Central memory CD8-positive, alpha-beta T cell (primary cell): Measurements from ENCODE around the gene FRMD5.
"Not testable (repeated sequence)": the region's sequence is repeated elsewhere in the genome, so short reads cannot be mapped to it uniquely, and the experiment has no call there.

Source experiments
- ATAC-seq: fragments of 150-1000 bp; cut with Tn5 transposase; replicated peaks from 2 replicates; pipeline ENCODE4 v1.10.0; 2022; ENCODE audit warnings: mild to moderate bottlenecking, moderate FRiP score, moderate number of reproducible peaks; ENCODE audit not compliant: poor library complexity, severe bottlenecking; ENCODE audit errors: extremely low read depth
- DNase-seq, 2 donors: peaks; one replicate each; pipeline ENCODE4 v3.0.0; 2021; ENCODE audit warnings: low spot score in 2 of 2
- H3K27ac Mint-ChIP-seq: one replicate; pipeline ENCODE4 v1.8.0; 2022; ENCODE audit warnings: low read depth, mild to moderate bottlenecking, moderate library complexity, mixed read lengths
- H3K27me3 Mint-ChIP-seq: one replicate; pipeline ENCODE4 v1.8.0; 2022; ENCODE audit warnings: mixed read lengths
- H3K36me3 Mint-ChIP-seq: one replicate; pipeline ENCODE4 v1.8.0; 2022; ENCODE audit warnings: mild to moderate bottlenecking, moderate library complexity, mixed read lengths; ENCODE audit not compliant: insufficient read depth
- H3K4me1 Mint-ChIP-seq: one replicate; pipeline ENCODE4 v1.8.0; 2022; ENCODE audit warnings: mixed read lengths
- H3K4me3 Mint-ChIP-seq: one replicate; pipeline ENCODE4 v1.8.0; 2022; ENCODE audit warnings: mild to moderate bottlenecking, moderate library complexity, mixed read lengths
- H3K9me3 Mint-ChIP-seq: one replicate; pipeline ENCODE4 v1.8.0; 2022; ENCODE audit warnings: mixed read lengths

FRMD5 gene

DNA sequence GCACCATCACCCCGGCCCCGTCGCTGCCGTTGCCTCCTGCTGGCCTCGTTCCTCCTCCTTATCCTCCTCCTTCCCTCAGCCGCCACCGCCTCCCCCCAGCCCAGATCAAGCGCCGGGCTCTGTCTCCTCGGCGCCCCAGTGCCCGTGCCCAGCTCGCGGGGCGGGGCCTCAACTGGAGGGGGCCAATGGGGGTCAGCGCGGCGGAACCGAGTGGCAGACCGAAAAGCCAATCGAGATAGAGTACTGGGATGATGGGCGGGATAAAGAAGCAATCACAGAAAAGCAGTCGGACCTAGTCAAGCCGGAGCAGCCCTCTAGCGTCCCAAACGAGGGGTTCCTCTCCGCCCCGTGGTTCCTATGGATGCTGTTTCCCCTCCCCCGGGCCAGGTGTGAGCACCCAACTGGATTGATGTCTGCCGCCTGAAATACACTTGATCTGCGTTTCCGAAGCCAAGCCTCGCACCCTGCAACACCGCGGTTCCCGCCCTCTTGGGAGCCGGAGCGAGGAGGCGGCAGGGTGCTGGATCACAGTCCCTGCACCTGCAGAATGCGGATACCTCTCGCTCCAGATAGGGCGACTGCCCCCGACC lies at the start of gene FRMD5:
TSS of gene FRMD5 (minus strand) at position 121 of the 590 bp plus-strand sequence.
- ATAC-seq: peak; percentile 88
- no peak within 1 kb of the TSS for H3K27ac Mint-ChIP-seq
- peaks cover 90% of the 10 kb centered on the region for H3K27me3 Mint-ChIP-seq
- H3K9me3 Mint-ChIP-seq: no peaks in the 10 kb centered on the region
- peaks cover 17% of the 10 kb centered on the region for H3K4me1 Mint-ChIP-seq
- DNase-seq: peak; percentile 67 to 72
- peaks cover 3% of the 10 kb centered on the region for H3K36me3 Mint-ChIP-seq
- peak within 1 kb of the TSS; percentile 80 for H3K4me3 Mint-ChIP-seq

GRCh38 chr15:44243829-44244228 lies 48.8 kb upstream of the FRMD5 start:
- H3K9me3 Mint-ChIP-seq: no peaks in the 10 kb centered on the region
- no peak overlapping the region for H3K4me3 Mint-ChIP-seq
- no peak overlapping the region for H3K27ac Mint-ChIP-seq
- H3K4me1 Mint-ChIP-seq: no peaks in the 10 kb centered on the region
- no peaks in the 10 kb centered on the region for H3K36me3 Mint-ChIP-seq
- ATAC-seq: no peak
- DNase-seq: no peak
- peaks cover 29% of the 10 kb centered on the region for H3K27me3 Mint-ChIP-seq

- no peaks in the 10 kb centered on the region for H3K36me3 Mint-ChIP-seq
- ATAC-seq (no peak), DNase-seq (no peak)
- no peaks in the 10 kb centered on the region for H3K9me3 Mint-ChIP-seq
- H3K27me3 Mint-ChIP-seq: peaks cover 26% of the 10 kb centered on the region
- no peaks in the 10 kb centered on the region for H3K4me1 Mint-ChIP-seq
- H3K4me3 Mint-ChIP-seq: no peak overlapping the region
- H3K27ac Mint-ChIP-seq: no peak overlapping the region
Measured at GRCh38 chr15:44243141-44243540, 48.1 kb upstream of the FRMD5 start.

- no peak overlapping the region for H3K27ac Mint-ChIP-seq
- no peaks in the 10 kb centered on the region for H3K4me1 Mint-ChIP-seq
- ATAC-seq (no peak), DNase-seq (no peak)
- H3K36me3 Mint-ChIP-seq: no peaks in the 10 kb centered on the region
- H3K4me3 Mint-ChIP-seq: no peak overlapping the region
- no peaks in the 10 kb centered on the region for H3K9me3 Mint-ChIP-seq
- peaks cover 9% of the 10 kb centered on the region for H3K27me3 Mint-ChIP-seq
Measured at GRCh38 chr15:44231842-44232241, 36.8 kb upstream of the FRMD5 start.

DNA sequence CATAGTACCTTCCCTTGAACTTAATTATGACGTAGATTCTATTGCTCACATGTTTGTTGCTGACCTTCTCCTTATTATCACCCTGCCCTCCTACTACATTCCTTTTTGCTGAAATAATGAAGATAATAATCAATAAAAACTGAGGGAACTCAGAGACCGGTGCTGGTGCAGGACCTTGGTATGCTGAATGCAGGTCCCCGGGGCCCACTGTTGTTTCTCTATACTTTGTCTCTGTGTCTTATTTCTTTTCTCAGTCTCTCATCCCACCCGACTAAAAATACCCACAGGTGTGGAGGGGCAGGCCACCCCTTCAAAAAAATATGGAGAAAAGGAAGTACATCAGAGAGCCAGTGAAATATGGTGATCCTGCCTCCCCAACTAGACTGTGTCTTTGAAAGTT lies 34.2 kb upstream of the FRMD5 start:
- not testable (repeated sequence) for DNase-seq, H3K27me3 Mint-ChIP-seq, H3K9me3 Mint-ChIP-seq, H3K36me3 Mint-ChIP-seq, H3K27ac Mint-ChIP-seq, H3K4me3 Mint-ChIP-seq, ATAC-seq, H3K4me1 Mint-ChIP-seq

DNA sequence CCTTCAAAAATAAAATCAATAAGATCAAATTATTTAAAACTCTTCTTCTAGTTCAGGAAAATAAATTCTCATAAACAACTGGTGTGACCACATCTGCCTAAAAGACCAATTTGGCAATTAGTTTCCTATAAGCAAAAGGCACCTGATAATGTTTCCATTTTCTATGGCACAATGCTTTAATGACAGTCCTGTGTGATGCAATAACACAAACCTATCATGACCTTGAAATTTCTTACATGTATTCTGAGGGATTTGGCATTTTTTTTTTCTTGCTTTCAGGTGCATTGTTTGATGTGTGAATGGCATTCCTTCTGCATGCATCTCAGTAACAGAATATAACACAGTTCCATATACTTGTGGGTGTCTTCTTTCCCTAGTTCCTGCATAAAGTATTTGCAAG lies 32.5 kb upstream of the FRMD5 start:
- H3K4me3 Mint-ChIP-seq: no peak overlapping the region
- no peaks in the 10 kb centered on the region for H3K4me1 Mint-ChIP-seq
- no peaks in the 10 kb centered on the region for H3K36me3 Mint-ChIP-seq
- H3K27me3 Mint-ChIP-seq: peaks cover 12% of the 10 kb centered on the region
- ATAC-seq (no peak), DNase-seq (no peak)
- no peaks in the 10 kb centered on the region for H3K9me3 Mint-ChIP-seq
- no peak overlapping the region for H3K27ac Mint-ChIP-seq

- H3K4me1 Mint-ChIP-seq, H3K36me3 Mint-ChIP-seq, H3K9me3 Mint-ChIP-seq, ATAC-seq, H3K4me3 Mint-ChIP-seq, DNase-seq, H3K27ac Mint-ChIP-seq: not testable (repeated sequence)
- H3K27me3 Mint-ChIP-seq: peaks cover 12% of the 10 kb centered on the region
Measured at GRCh38 chr15:44227001-44227400, 31.9 kb upstream of the FRMD5 start.

DNA sequence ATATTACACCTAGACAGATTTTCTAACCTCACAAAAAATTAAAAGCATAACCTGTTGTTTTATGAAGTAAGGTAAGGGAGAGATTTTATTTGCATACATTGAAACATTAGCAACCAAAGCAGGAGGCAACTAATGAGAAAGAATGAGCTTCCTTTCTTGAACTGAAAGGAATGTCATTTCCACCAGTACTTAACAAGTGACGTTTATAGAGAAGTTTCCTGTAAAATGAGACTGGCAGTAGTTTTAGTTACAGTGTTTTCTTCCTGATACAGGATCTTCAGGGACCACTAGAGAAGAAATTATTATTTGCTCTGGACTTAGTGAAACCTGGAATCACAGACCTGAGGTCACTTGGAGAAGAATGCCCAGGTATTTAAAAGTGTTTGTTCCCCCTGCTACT lies 27.4 kb upstream of the FRMD5 start:
- Mint-ChIP-seq H3K27me3 (peaks cover 38% of the 10 kb centered on the region), H3K4me3 (no peak overlapping the region), H3K4me1 (peaks cover 5% of the 10 kb centered on the region), H3K9me3 (no peaks in the 10 kb centered on the region), H3K27ac (no peak overlapping the region), H3K36me3 (no peaks in the 10 kb centered on the region)
- no peak for ATAC-seq
- DNase-seq: no peak

GRCh38 chr15:44219073-44219472 lies 24.0 kb upstream of the FRMD5 start:
- Mint-ChIP-seq H3K27ac (no peak overlapping the region), H3K4me1 (peaks cover 5% of the 10 kb centered on the region), H3K9me3 (no peaks in the 10 kb centered on the region), H3K4me3 (no peak overlapping the region), H3K36me3 (no peaks in the 10 kb centered on the region), H3K27me3 (peaks cover 47% of the 10 kb centered on the region)
- ATAC-seq (no peak), DNase-seq (no peak)

- Mint-ChIP-seq H3K36me3 (no peaks in the 10 kb centered on the region), H3K4me1 (peaks cover 5% of the 10 kb centered on the region), H3K27me3 (peaks cover 51% of the 10 kb centered on the region), H3K27ac (no peak overlapping the region), H3K4me3 (no peak overlapping the region), H3K9me3 (no peaks in the 10 kb centered on the region)
- ATAC-seq (no peak), DNase-seq (no peak)
Measured at GRCh38 chr15:44216958-44217357, 21.9 kb upstream of the FRMD5 start.

DNA sequence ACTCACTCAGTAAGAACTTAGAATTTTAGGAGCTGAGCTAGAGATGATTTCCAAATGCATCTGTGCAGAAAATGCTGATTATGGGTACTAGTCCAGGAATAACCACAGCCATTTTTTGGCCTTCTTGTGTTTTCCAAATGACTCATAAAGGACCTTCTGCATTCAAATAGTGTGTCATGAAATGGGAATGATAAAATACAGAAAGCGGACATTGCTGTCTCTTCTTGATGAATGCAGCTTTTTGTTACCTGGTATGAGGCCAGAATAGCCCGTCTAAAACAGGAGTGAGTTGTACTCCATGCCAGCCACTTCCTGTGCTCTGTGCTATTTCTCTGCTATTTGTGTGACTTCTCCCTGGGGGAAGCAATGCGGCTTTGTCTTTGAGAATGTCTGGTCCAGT lies 20.5 kb upstream of the FRMD5 start:
- Mint-ChIP-seq H3K4me1 (peaks cover 5% of the 10 kb centered on the region), H3K36me3 (no peaks in the 10 kb centered on the region), H3K4me3 (no peak overlapping the region), H3K27me3 (peaks cover 65% of the 10 kb centered on the region), H3K27ac (no peak overlapping the region), H3K9me3 (no peaks in the 10 kb centered on the region)
- DNase-seq (no peak), ATAC-seq (no peak)

GRCh38 chr15:44208956-44209355 lies 13.9 kb upstream of the FRMD5 start:
- no peak for ATAC-seq
- no peaks in the 10 kb centered on the region for H3K9me3 Mint-ChIP-seq
- peaks cover 43% of the 10 kb centered on the region for H3K27me3 Mint-ChIP-seq
- no peaks in the 10 kb centered on the region for H3K4me1 Mint-ChIP-seq
- H3K36me3 Mint-ChIP-seq: no peaks in the 10 kb centered on the region
- no peak for DNase-seq
- H3K4me3 Mint-ChIP-seq: no peak overlapping the region
- no peak overlapping the region for H3K27ac Mint-ChIP-seq

GRCh38 chr15:44207643-44208042 lies 12.6 kb upstream of the FRMD5 start:
- Mint-ChIP-seq H3K36me3 (no peaks in the 10 kb centered on the region), H3K9me3 (no peaks in the 10 kb centered on the region), H3K27ac (no peak overlapping the region), H3K27me3 (peaks cover 44% of the 10 kb centered on the region), H3K4me3 (no peak overlapping the region), H3K4me1 (no peaks in the 10 kb centered on the region)
- DNase-seq (no peak), ATAC-seq (no peak)

- peaks cover 8% of the 10 kb centered on the region for H3K4me1 Mint-ChIP-seq
Measured at GRCh38 chr15:44199393-44199792, 4.3 kb upstream of the FRMD5 start.

More at GRCh38 chr15:44199393-44199792, 4.3 kb upstream of the FRMD5 start:
- ATAC-seq (no peak), DNase-seq (no peak)
- Mint-ChIP-seq H3K9me3 (no peaks in the 10 kb centered on the region), H3K4me3 (no peak overlapping the region), H3K27ac (no peak overlapping the region), H3K27me3 (peaks cover 90% of the 10 kb centered on the region), H3K36me3 (peaks cover 3% of the 10 kb centered on the region)
